ENCODE data around the gene ABTB1.

The ABTB1 gene

GRCh38 chr3:127660621-127661251, 12.0 kb upstream of the ABTB1 start:
- no peak overlapping the region for H3K4me2 ChIP-seq (ENCODE audit: low read depth, low read length)
- H3K9ac ChIP-seq (ENCODE audit: low read length): no peak overlapping the region
- H4K20me1 ChIP-seq (ENCODE audit: insufficient read depth, low read length): no peaks in the 10 kb centered on the region
- no peaks in the 10 kb centered on the region for H3K27me3 ChIP-seq (replicated peaks; ENCODE audit: insufficient read depth, low read length)
- DNase-seq: no peak
- H3K4me3 ChIP-seq (ENCODE audit: low read length): no peak overlapping the region
- H2AFZ ChIP-seq (ENCODE audit: low read length): no peak overlapping the region
- H3K9me2 ChIP-seq (replicated peaks; ENCODE audit: insufficient read depth, low read length): no peaks in the 10 kb centered on the region
- H3K36me3 ChIP-seq (replicated peaks; ENCODE audit: insufficient read depth, low read length): no peaks in the 10 kb centered on the region
- H3K79me2 ChIP-seq (ENCODE audit: low read length): no peaks in the 10 kb centered on the region
- no peaks in the 10 kb centered on the region for H3K4me1 ChIP-seq (ENCODE audit: low read length)
- no peak overlapping the region for H3K27ac ChIP-seq (ENCODE audit: low read length)
- TF ChIP-seq EZH2phosphoT487 (IDR thresholded peaks at IDR 0.05; ENCODE audit: low read length) (no peak), CTCF (IDR thresholded peaks at IDR 0.05; ENCODE audit: low read length) (no peak), EZH2 (optimal IDR thresholded peaks at IDR 0.05; ENCODE audit: low read depth, low read length) (no peak)
- H3K9me3 ChIP-seq (replicated peaks; ENCODE audit: insufficient read depth, low read length): no peaks in the 10 kb centered on the region
- no peaks in the 10 kb centered on the region for H3F3A ChIP-seq (ENCODE audit: insufficient read depth, low read length)

- no peaks in the 10 kb centered on the region for H3K9me3 ChIP-seq (replicated peaks; ENCODE audit: insufficient read depth, low read length)
- no peak overlapping the region for H3K4me3 ChIP-seq (ENCODE audit: low read length)
- no peaks in the 10 kb centered on the region for H3K4me1 ChIP-seq (ENCODE audit: low read length)
- H3K79me2 ChIP-seq (ENCODE audit: low read length): no peaks in the 10 kb centered on the region
- H3K27ac ChIP-seq (ENCODE audit: low read length): no peak overlapping the region
- TF ChIP-seq CTCF (IDR thresholded peaks at IDR 0.05; ENCODE audit: low read length): no peak
- TF ChIP-seq EZH2 (optimal IDR thresholded peaks at IDR 0.05; ENCODE audit: low read depth, low read length): no peak
- TF ChIP-seq EZH2phosphoT487 (IDR thresholded peaks at IDR 0.05; ENCODE audit: low read length): no peak
- no peak overlapping the region for H3K4me2 ChIP-seq (ENCODE audit: low read depth, low read length)
- no peaks in the 10 kb centered on the region for H3F3A ChIP-seq (ENCODE audit: insufficient read depth, low read length)
- no peaks in the 10 kb centered on the region for H3K36me3 ChIP-seq (replicated peaks; ENCODE audit: insufficient read depth, low read length)
- DNase-seq: no peak
- no peaks in the 10 kb centered on the region for H4K20me1 ChIP-seq (ENCODE audit: insufficient read depth, low read length)
- no peaks in the 10 kb centered on the region for H3K9me2 ChIP-seq (replicated peaks; ENCODE audit: insufficient read depth, low read length)
- H3K9ac ChIP-seq (ENCODE audit: low read length): no peak overlapping the region
- no peak overlapping the region for H2AFZ ChIP-seq (ENCODE audit: low read length)
- H3K27me3 ChIP-seq (replicated peaks; ENCODE audit: insufficient read depth, low read length): no peaks in the 10 kb centered on the region
Observed at GRCh38 chr3:127661600-127661999, 11.2 kb upstream of the ABTB1 start.

DNA sequence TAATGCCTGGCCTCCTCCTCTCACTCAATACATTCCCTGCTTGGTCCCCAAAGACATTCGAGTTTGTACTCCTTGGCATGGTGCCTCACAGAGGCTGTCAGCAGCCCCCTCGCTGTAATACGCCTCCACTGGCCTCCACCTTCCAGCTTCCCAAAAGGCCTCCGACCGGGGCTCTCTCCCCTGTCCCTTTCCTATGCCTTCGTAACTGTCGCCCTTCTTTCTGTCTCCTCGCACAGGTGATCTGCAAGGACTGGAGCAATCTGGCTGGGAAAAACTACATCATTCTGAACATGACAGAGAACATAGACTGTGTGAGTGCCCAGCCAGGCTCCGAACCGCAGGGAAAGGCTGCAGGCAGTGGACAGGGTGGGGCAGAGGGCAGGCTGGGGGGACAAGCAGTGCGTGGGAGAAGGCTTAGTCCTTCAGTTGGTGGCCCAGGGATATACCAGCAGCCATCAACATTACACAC, 10.7 kb upstream of the ABTB1 start:
- H3K36me3 ChIP-seq (replicated peaks; ENCODE audit: insufficient read depth, low read length): no peaks in the 10 kb centered on the region
- H4K20me1 ChIP-seq (ENCODE audit: insufficient read depth, low read length): no peaks in the 10 kb centered on the region
- no peak overlapping the region for H3K4me3 ChIP-seq (ENCODE audit: low read length)
- H3K27ac ChIP-seq (ENCODE audit: low read length): no peak overlapping the region
- H3K27me3 ChIP-seq (replicated peaks; ENCODE audit: insufficient read depth, low read length): no peaks in the 10 kb centered on the region
- H2AFZ ChIP-seq (ENCODE audit: low read length): no peak overlapping the region
- H3K9me2 ChIP-seq (replicated peaks; ENCODE audit: insufficient read depth, low read length): no peaks in the 10 kb centered on the region
- no peak for DNase-seq
- H3K4me2 ChIP-seq (ENCODE audit: low read depth, low read length): no peak overlapping the region
- H3K9me3 ChIP-seq (replicated peaks; ENCODE audit: insufficient read depth, low read length): no peaks in the 10 kb centered on the region
- H3K4me1 ChIP-seq (ENCODE audit: low read length): no peaks in the 10 kb centered on the region
- TF ChIP-seq EZH2phosphoT487 (IDR thresholded peaks at IDR 0.05; ENCODE audit: low read length): no peak
- TF ChIP-seq EZH2 (optimal IDR thresholded peaks at IDR 0.05; ENCODE audit: low read depth, low read length): no peak
- TF ChIP-seq CTCF (IDR thresholded peaks at IDR 0.05; ENCODE audit: low read length): no peak
- H3K79me2 ChIP-seq (ENCODE audit: low read length): no peaks in the 10 kb centered on the region
- H3K9ac ChIP-seq (ENCODE audit: low read length): no peak overlapping the region
- no peaks in the 10 kb centered on the region for H3F3A ChIP-seq (ENCODE audit: insufficient read depth, low read length)
